ENCODE data around the gene SEC14L2.

DNA sequence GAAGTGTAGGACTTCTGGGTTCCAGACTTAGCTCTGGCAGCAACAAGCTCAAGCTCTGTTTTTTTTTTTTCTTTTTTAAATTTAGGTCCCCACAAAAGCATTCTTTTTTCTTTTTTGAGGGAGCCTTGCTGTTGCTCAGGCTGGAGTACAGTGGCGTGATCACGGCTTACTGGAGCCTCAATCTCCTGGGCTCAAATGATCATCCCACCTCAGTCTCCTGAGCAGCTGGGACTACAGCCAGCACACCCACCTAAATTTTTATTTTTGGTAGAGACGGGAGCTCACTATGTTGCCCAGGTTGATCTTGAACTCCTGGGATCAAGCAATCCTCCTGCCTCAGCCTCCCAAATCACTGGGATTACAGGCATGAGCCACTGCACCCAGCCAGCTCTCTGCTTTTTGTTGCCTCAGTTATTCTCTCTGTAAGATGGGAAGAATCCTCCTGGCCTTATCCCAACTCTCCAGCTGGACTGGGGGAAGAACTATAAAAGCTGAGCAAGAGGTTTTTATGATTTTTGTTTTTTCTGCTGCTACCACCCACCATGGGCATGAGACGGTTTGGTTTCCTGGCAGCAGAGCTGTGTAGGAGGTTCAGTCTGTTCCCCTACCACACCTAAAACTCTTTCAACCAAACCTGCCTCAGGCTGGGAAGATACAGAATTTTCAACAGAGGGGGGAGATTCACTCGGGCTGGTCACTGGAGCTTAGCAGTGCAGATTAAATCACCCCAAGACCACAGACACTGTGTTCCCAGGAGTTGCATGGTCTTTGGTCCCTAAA lies 17.1 kb downstream of the SEC14L2 start:
- no peak for TF ChIP-seq TAF1 (IDR thresholded peaks at IDR 0.05; ENCODE audit: low read depth, low read length)
- TF ChIP-seq POLR2AphosphoS5 (IDR thresholded peaks at IDR 0.05; ENCODE audit: low read depth, low read length): no peak
- no peak for TF ChIP-seq POLR2A (IDR thresholded peaks at IDR 0.05; ENCODE audit: low read depth, low read length)
- TF ChIP-seq SPI1 (IDR thresholded peaks at IDR 0.05; ENCODE audit: low read depth, low read length): no peak
- TF ChIP-seq POU2F2 (IDR thresholded peaks at IDR 0.05; ENCODE audit: low read depth, low read length): no peak

All from GM12891 (cell line).